GM18858 (cell line): ENCODE results near the gene SSU72.
"Not testable (repeated sequence)": the region's sequence is repeated elsewhere in the genome, so short reads cannot be mapped to it uniquely, and the experiment has no call there.

ENCODE experiments used
- ATAC-seq: cut with Tn5 transposase; IDR thresholded peaks from one replicate; pipeline ENCODE4 v1.9.1; 2021; ENCODE audit not compliant: unreplicated experiment

The SSU72 gene

GRCh38 chr1:1596493-1597274 is 22.0 kb upstream of the SSU72 start:
- ATAC-seq: no peak

GRCh38 chr1:1595341-1595740 is 20.7 kb upstream of the SSU72 start:
- ATAC-seq: not testable (repeated sequence)

- no peak for ATAC-seq
These were observed 20.1 kb upstream of the SSU72 start for GRCh38 chr1:1594602-1595260.

- ATAC-seq: no peak
These were observed 19.4 kb upstream of the SSU72 start for GRCh38 chr1:1593834-1594601.

- no peak for ATAC-seq
These were observed 16.8 kb upstream of the SSU72 start for GRCh38 chr1:1591452-1591851.

- no peak for ATAC-seq
These were observed 8.8 kb upstream of the SSU72 start for GRCh38 chr1:1583347-1584010.

GRCh38 chr1:1582585-1583346 is 8.1 kb upstream of the SSU72 start:
- ATAC-seq: no peak

- ATAC-seq: no peak
These were observed 3.8 kb upstream of the SSU72 start for GRCh38 chr1:1578371-1578940.

- no peak for ATAC-seq
These were observed 2.8 kb upstream of the SSU72 start for GRCh38 chr1:1577367-1578011.

- ATAC-seq: peak; percentile 41
These were observed 581 bp downstream of the SSU72 start for GRCh38 chr1:1573843-1574720.

GRCh38 chr1:1569341-1569740 is 5.3 kb downstream of the SSU72 start:
- ATAC-seq: no peak

GRCh38 chr1:1567891-1568291 is 6.8 kb downstream of the SSU72 start:
- no peak for ATAC-seq

GRCh38 chr1:1567152-1567875 is 7.3 kb downstream of the SSU72 start:
- ATAC-seq: no peak

GRCh38 chr1:1565340-1565739 is 9.3 kb downstream of the SSU72 start:
- ATAC-seq: no peak

- no peak for ATAC-seq
These were observed 10.4 kb downstream of the SSU72 start for GRCh38 chr1:1564268-1564667.

- ATAC-seq: no peak
These were observed 11.0 kb downstream of the SSU72 start for GRCh38 chr1:1563688-1564087.

GRCh38 chr1:1562556-1563195 is 12.0 kb downstream of the SSU72 start:
- no peak for ATAC-seq
